ENCODE results near the gene GIT2. TPM values are rescaled to one million over a fixed set of nuclear protein-coding genes. Genes with fewer than 3 reads are reported as not detected.

Gene GIT2
- total and polyA plus RNA-seq, 2 of the 13 experiments (the other 11 are each of a cell fraction or from before 2014, with no cell fraction given) = 18.4 to 19.8 TPM

GRCh38 chr12:109892748-109893147 lies 103.4 kb downstream of the GIT2 start:
- no peak for DNase-seq (ENCODE audit: low spot score)
- Histone ChIP-seq H3K79me2 (ENCODE audit: insufficient read depth, low read length) (no peaks in the 10 kb centered on the region), H3K9ac (ENCODE audit: insufficient read depth, low read depth, low read length) (no peak overlapping the region), H2AFZ (ENCODE audit: low read length) (no peak overlapping the region), H4K20me1 (ENCODE audit: insufficient read depth, low read length) (no peaks in the 10 kb centered on the region), H3K27me3 (ENCODE audit: control insufficient read depth in 1 of 2, insufficient read depth in 2 of 2, low read length in 2 of 2) (peaks cover 0 to 3% of the 10 kb centered on the region in 2 experiments; a peak in 1 of 5 replicates), H3K4me1 (ENCODE audit: insufficient read depth, low read length) (peaks cover 76% of the 10 kb centered on the region), H3K9me3 (ENCODE audit: low read length) (no peaks in the 10 kb centered on the region), H3K4me3 (replicated peaks in 1 of 3; ENCODE audit: insufficient read depth in 1 of 3, low read depth in 2 of 3, low read length in 3 of 3) (no peak overlapping the region), H3K36me3 (replicated peaks in 1 of 2; ENCODE audit: control insufficient read depth in 1 of 2, insufficient read depth in 2 of 2, low read length in 2 of 2) (no peaks in the 10 kb centered on the region), H3K27ac (ENCODE audit: extremely low read length, insufficient read depth, low read length) (no peak overlapping the region), H3K4me2 (ENCODE audit: low read depth, low read length) (peak overlapping the region; percentile 15; the same call in 1 of the 2 replicates)
- TF ChIP-seq RFX5 (IDR thresholded peaks at IDR 0.05; ENCODE audit: low read depth, low read length) (no peak), BCL6 (CRISPR knock-in tag; IDR thresholded peaks at IDR 0.05) (no peak), ZFP36L1 (CRISPR knock-in tag; IDR thresholded peaks at IDR 0.05) (no peak), ZNF616 (CRISPR knock-in tag; IDR thresholded peaks at IDR 0.05; ENCODE audit: low read depth) (no peak), ATF6 (CRISPR knock-in tag; conservative IDR thresholded peaks at IDR 0.05) (no peak), ZUFSP (CRISPR knock-in tag; IDR thresholded peaks at IDR 0.05; ENCODE audit: borderline replicate concordance) (no peak), KLF13 (CRISPR knock-in tag; IDR thresholded peaks at IDR 0.05) (no peak), ZNF749 (CRISPR knock-in tag; IDR thresholded peaks at IDR 0.05; ENCODE audit: borderline replicate concordance) (no peak), ETS1 (CRISPR knock-in tag; IDR thresholded peaks at IDR 0.05) (no peak)
- intact Hi-C loops (cut with micrococcal nuclease; ENCODE audit: unreplicated experiment) = no loop called here
- BruUV-seq (replicated peaks) = no TSS peak
- no peak for FAIRE-seq
- ChIA-PET CTCF (ENCODE audit: low intra/inter-chr PET ratio, low total read pairs) (no interaction called here), POLR2A (no interaction called here)
- WGBS (ENCODE audit: low lambda C conversion rate) = 18% methylated on average over 4 of the region's 4 CpGs
- no peak; the same call in 2 of the 3 replicates for ATAC-seq
- in situ Hi-C loops (cut with HindIII; ENCODE audit: extremely low pct_ligation_motif_present, low pct_unique_long_range_greater_than_20kb) = no loop called here

Data from HepG2 (cell line).